Peyer's patch (tissue), 4 donors: ENCODE data around the gene EDA2R. TPM values are rescaled to one million over a fixed set of nuclear protein-coding genes. Genes with fewer than 3 reads are reported as not detected.

Experiments
- DNase-seq, 3 donors: peaks; one replicate each; pipeline ENCODE4 v3.0.0-alpha.2; 2017 to 2019
- H3K27ac ChIP-seq, 4 donors: fragments of 200-600 bp; sonication (generic); one replicate each; pipeline ENCODE4 v1.5.1; 2016 to 2019
- H3K27me3 ChIP-seq, 2 donors: fragments of 200-600 bp; sonication (generic); one replicate each; pipeline ENCODE4 v1.5.1; 2019
- H3K36me3 ChIP-seq, 3 donors: fragments of 200-600 bp; sonication (generic); one replicate each; pipeline ENCODE4 v1.5.1; 2016 to 2019
- H3K4me1 ChIP-seq, 4 donors: fragments of 200-600 bp; sonication (generic); one replicate each; pipeline ENCODE4 v1.5.1; 2016 to 2019
- H3K4me3 ChIP-seq, 4 donors: fragments of 200-600 bp; sonication (generic); 1 replicate in 3 of 4; 2 replicates in 1 of 4; pipeline ENCODE4 v1.5.1; 2016 to 2019; ENCODE audit warnings: mild to moderate bottlenecking in 1 of 4
- H3K9me3 ChIP-seq, 4 donors: fragments of 200-600 bp; sonication (generic); one replicate each; pipeline ENCODE4 v1.5.1; 2016 to 2019; ENCODE audit warnings: mild to moderate bottlenecking in 1 of 4
- POLR2A ChIP-seq, 2 donors: fragments of 450-650 bp; IDR thresholded peaks; one replicate each; pipeline ENCODE4 v1.5.1; 2017; ENCODE audit warnings: antibody characterized with exemption in 2 of 2, mild to moderate bottlenecking in 2 of 2, moderate library complexity in 2 of 2
- total RNA-seq, 4 donors: library from RNA; depleted of rRNA; stranded (reverse); fragments of >200 nt; gene quantifications; one replicate each; pipeline ENCODE4 v1.1.0, GENCODE V29; 2016
- TF ChIP-seq, protein P1 (sequence below), 6 experiments: fragments of 450-650 bp in 4 of 6; fragments of 200-600 bp in 2 of 6; sonication (generic) in 1 of 6; IDR thresholded peaks; one replicate each; pipeline ENCODE4 v1.5.1; 2017 to 2019; ENCODE audit warnings: antibody characterized with exemption in 6 of 6, mild to moderate bottlenecking in 3 of 6, moderate library complexity in 1 of 6

EDA2R gene
- total RNA-seq, 4 donors from 2014 or later: 0.80 to 0.83 TPM; not detected in 2

GRCh38 chrX:66676413-66676812 is 37.5 kb upstream of the EDA2R start:
- Histone ChIP-seq H3K36me3 (no peaks in the 10 kb centered on the region), H3K9me3 (no peaks in the 10 kb centered on the region), H3K27ac (no peak overlapping the region), H3K27me3 (no peaks in the 10 kb centered on the region), H3K4me1 (no peaks in the 10 kb centered on the region), H3K4me3 (no peak overlapping the region)
- no peak for DNase-seq
- no peak for TF ChIP-seq POLR2A (IDR thresholded peaks at IDR 0.05)
- TF ChIP-seq, protein P1, sequence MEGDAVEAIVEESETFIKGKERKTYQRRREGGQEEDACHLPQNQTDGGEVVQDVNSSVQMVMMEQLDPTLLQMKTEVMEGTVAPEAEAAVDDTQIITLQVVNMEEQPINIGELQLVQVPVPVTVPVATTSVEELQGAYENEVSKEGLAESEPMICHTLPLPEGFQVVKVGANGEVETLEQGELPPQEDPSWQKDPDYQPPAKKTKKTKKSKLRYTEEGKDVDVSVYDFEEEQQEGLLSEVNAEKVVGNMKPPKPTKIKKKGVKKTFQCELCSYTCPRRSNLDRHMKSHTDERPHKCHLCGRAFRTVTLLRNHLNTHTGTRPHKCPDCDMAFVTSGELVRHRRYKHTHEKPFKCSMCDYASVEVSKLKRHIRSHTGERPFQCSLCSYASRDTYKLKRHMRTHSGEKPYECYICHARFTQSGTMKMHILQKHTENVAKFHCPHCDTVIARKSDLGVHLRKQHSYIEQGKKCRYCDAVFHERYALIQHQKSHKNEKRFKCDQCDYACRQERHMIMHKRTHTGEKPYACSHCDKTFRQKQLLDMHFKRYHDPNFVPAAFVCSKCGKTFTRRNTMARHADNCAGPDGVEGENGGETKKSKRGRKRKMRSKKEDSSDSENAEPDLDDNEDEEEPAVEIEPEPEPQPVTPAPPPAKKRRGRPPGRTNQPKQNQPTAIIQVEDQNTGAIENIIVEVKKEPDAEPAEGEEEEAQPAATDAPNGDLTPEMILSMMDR (IDR thresholded peaks at IDR 0.05): no peak

DNA sequence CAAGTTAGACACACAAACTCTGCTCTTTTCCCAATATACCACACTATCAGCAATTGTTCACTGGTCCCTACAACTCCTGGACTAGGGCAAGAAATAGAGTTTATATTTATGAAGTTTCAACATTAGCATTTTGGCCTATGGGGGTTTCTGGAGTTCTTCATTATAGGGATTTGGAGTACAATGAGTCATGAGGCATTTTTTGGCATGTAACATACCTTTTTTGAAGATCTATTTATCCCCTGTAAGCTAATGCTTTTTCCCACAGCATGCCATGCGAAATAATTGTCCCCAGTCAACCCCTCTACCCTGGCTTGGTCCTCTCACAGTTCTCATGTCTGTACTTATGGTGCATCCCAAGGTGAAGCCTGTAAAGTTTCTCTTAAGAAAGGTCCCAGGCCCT is 36.7 kb upstream of the EDA2R start:
- Histone ChIP-seq H3K36me3 (no peaks in the 10 kb centered on the region), H3K27ac (no peak overlapping the region), H3K27me3 (no peaks in the 10 kb centered on the region), H3K4me3 (no peak overlapping the region), H3K9me3 (no peaks in the 10 kb centered on the region), H3K4me1 (no peaks in the 10 kb centered on the region)
- no peak for DNase-seq
- TF ChIP-seq, protein P1 (IDR thresholded peaks at IDR 0.05): no peak
- TF ChIP-seq POLR2A (IDR thresholded peaks at IDR 0.05): no peak

DNA sequence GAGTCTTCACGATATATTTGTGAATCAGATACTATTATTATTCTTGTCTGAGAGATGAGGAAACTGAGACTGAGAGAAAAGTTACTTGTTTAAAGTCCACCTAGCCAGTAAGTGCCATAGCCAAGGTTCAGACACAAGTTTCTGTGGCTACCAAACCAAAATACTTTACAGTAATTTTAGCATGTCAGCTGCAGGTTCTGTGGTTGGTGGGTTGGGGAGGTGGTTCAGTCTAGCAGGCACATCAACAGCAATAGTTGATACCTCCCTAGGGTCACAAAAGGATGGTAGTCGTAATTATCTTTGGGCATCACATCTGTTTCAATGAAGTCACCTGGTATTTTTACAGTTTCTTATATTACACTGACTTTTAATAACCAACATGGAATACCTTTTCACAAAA is 35.6 kb upstream of the EDA2R start:
- no peak for TF ChIP-seq POLR2A (IDR thresholded peaks at IDR 0.05)
- TF ChIP-seq, protein P1 (IDR thresholded peaks at IDR 0.05): no peak
- DNase-seq: no peak
- Histone ChIP-seq H3K4me3 (no peak overlapping the region), H3K4me1 (no peaks in the 10 kb centered on the region), H3K27me3 (no peaks in the 10 kb centered on the region), H3K9me3 (no peaks in the 10 kb centered on the region), H3K36me3 (no peaks in the 10 kb centered on the region), H3K27ac (no peak overlapping the region)

DNA sequence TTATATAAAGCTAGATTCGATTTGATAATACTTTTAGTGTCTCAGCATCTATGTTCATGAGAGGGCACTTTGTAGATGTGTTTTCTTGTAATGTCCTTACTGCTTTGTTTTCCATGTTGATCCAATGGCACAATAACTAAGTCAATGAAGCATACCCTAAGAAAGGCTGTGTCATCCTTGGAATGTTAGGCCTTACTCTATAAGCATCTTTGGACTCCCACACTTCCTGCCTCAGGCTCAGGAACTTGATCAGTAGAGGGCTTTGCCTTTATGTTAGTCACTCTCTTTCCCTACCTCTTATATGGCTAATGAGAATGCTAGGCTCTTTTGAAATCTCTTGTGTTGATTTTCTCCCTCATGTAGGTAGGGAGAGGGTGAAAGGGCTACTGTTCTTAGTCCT is 33.2 kb upstream of the EDA2R start:
- no peaks in the 10 kb centered on the region for H3K9me3 ChIP-seq

GRCh38 chrX:66654411-66654810 is 15.5 kb upstream of the EDA2R start:
- no peaks in the 10 kb centered on the region for H3K27me3 ChIP-seq
- no peak overlapping the region for H3K4me3 ChIP-seq
- no peaks in the 10 kb centered on the region for H3K4me1 ChIP-seq
- no peaks in the 10 kb centered on the region for H3K36me3 ChIP-seq
- DNase-seq: no peak
- H3K9me3 ChIP-seq: no peaks in the 10 kb centered on the region
- TF ChIP-seq, protein P1 (IDR thresholded peaks at IDR 0.05): no peak
- no peak for TF ChIP-seq POLR2A (IDR thresholded peaks at IDR 0.05)
- no peak overlapping the region for H3K27ac ChIP-seq

More for the DNA sequence above, 33.2 kb upstream of the EDA2R start:
- no peaks in the 10 kb centered on the region for H3K36me3 ChIP-seq
- H3K27ac ChIP-seq: no peak overlapping the region
- DNase-seq: no peak
- H3K27me3 ChIP-seq: no peaks in the 10 kb centered on the region
- no peak overlapping the region for H3K4me3 ChIP-seq
- no peak for TF ChIP-seq POLR2A (IDR thresholded peaks at IDR 0.05)
- TF ChIP-seq, protein P1 (IDR thresholded peaks at IDR 0.05): no peak
- no peaks in the 10 kb centered on the region for H3K4me1 ChIP-seq

DNA sequence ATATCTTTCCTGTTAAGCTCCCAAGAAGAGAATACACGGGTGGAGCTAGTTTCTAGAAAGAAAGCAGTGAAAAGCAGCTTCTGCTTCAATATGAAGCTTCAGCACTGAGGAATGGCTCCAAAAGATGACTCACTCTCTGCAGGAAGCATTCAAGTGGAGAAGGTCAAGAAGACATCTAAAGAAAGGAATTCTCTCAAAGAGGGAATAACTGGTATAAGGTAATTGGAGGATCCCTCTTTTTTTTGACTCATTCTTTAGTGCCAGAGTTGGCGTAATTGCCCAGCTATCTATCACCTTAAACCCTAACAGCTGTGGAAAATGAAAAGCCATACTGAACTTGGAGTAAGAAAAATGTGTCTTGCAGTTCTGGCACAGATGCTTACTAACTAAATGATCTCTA is 3.5 kb downstream of the EDA2R start:
- DNase-seq: no peak
- Histone ChIP-seq H3K4me3 (no peak overlapping the region), H3K27me3 (no peaks in the 10 kb centered on the region), H3K36me3 (no peaks in the 10 kb centered on the region), H3K27ac (no peak overlapping the region), H3K4me1 (no peaks in the 10 kb centered on the region), H3K9me3 (no peaks in the 10 kb centered on the region)
- TF ChIP-seq, protein P1 (IDR thresholded peaks at IDR 0.05): no peak
- no peak for TF ChIP-seq POLR2A (IDR thresholded peaks at IDR 0.05)
